HCT116 (cell line): ENCODE measurements around the gene CHODL.

Experiments
- FOSL1 ChIP-seq: IDR thresholded peaks from 2 replicates; pipeline ENCODE4 v1.6.1; 2012; ENCODE audit warnings: low read depth
- POLR2A ChIP-seq: IDR thresholded peaks from 2 replicates; pipeline ENCODE4 v1.7.0; 2011; ENCODE audit warnings: borderline replicate concordance; ENCODE audit not compliant: insufficient read depth, insufficient read length; ENCODE audit errors: extremely low read depth
- POLR2AphosphoS5 ChIP-seq: IDR thresholded peaks from 2 replicates; pipeline ENCODE4 v1.6.1; 2011; ENCODE audit warnings: mild to moderate bottlenecking, low read depth, low read length, moderate library complexity
- SIN3A ChIP-seq: IDR thresholded peaks from 2 replicates; pipeline ENCODE4 v1.6.1; 2012; ENCODE audit warnings: low read depth
- SP1 ChIP-seq: IDR thresholded peaks from 2 replicates; pipeline ENCODE4 v1.6.1; 2012; ENCODE audit warnings: low read depth
- SRF ChIP-seq: IDR thresholded peaks from 2 replicates; pipeline ENCODE4 v1.6.1; 2012; ENCODE audit warnings: low read depth
- YY1 ChIP-seq: IDR thresholded peaks from 2 replicates; pipeline ENCODE4 v1.6.1; 2011; ENCODE audit warnings: low read length, low read depth, moderate library complexity, mild to moderate bottlenecking; ENCODE audit not compliant: insufficient replicate concordance; ENCODE audit errors: extremely low read depth
- ZFX ChIP-seq: fragments of 450-650 bp; IDR thresholded peaks from 2 replicates; pipeline ENCODE4 v1.6.1; 2017
- TF ChIP-seq, protein P1 (sequence below), 3 experiments: fragments of 200-600 bp in 1 of 3; sonication (generic) in 1 of 3; IDR thresholded peaks in 2 of 3; conservative IDR thresholded peaks in 1 of 3; 2 replicates each; pipeline ENCODE4 v1.5.1; 2012 to 2017; ENCODE audit warnings: low read depth in 2 of 3, low read length in 2 of 3, antibody characterized with exemption in 1 of 3, borderline replicate concordance in 1 of 3, control low read depth in 1 of 3, mild to moderate bottlenecking in 1 of 3, mixed read lengths in 1 of 3, mixed run types in 1 of 3, moderate library complexity in 1 of 3; ENCODE audit not compliant: insufficient read depth in 1 of 3
- TF ChIP-seq, protein P2 (sequence below): IDR thresholded peaks from 2 replicates; pipeline ENCODE4 v1.6.1; 2012

DNA sequence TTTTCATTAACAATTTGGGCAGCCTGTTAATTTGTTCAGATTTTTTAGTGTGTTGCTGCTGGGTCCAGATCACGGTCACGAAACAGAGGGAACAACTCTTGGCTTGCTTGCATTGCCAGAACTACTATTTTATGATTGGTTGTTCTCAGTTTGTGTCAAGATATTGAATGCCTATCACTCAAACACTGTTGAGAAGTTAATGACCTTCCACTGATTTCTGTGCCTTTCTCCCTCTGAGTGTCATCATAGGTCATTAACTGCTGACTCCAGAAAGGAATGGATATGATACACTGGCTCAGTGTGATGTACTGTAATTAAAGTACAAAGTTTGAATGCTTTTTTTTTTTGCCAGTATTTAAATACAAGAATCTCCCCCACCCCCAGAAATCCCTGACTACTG, 9.2 kb downstream of the CHODL start:
- TF ChIP-seq, protein P1, sequence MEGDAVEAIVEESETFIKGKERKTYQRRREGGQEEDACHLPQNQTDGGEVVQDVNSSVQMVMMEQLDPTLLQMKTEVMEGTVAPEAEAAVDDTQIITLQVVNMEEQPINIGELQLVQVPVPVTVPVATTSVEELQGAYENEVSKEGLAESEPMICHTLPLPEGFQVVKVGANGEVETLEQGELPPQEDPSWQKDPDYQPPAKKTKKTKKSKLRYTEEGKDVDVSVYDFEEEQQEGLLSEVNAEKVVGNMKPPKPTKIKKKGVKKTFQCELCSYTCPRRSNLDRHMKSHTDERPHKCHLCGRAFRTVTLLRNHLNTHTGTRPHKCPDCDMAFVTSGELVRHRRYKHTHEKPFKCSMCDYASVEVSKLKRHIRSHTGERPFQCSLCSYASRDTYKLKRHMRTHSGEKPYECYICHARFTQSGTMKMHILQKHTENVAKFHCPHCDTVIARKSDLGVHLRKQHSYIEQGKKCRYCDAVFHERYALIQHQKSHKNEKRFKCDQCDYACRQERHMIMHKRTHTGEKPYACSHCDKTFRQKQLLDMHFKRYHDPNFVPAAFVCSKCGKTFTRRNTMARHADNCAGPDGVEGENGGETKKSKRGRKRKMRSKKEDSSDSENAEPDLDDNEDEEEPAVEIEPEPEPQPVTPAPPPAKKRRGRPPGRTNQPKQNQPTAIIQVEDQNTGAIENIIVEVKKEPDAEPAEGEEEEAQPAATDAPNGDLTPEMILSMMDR (IDR thresholded peaks at IDR 0.05 in 2 of 3, conservative IDR thresholded peaks at IDR 0.05 in 1 of 3; ENCODE audit: borderline replicate concordance in 1 of 3, insufficient read depth in 1 of 3, low read depth in 2 of 3, low read length in 2 of 3): no peak
- TF ChIP-seq POLR2A (no peak), SP1 (no peak), SRF (no peak), POLR2AphosphoS5 (no peak), ZFX (no peak), SIN3A (no peak), FOSL1 (no peak), YY1 (no peak)
- TF ChIP-seq, protein P2, sequence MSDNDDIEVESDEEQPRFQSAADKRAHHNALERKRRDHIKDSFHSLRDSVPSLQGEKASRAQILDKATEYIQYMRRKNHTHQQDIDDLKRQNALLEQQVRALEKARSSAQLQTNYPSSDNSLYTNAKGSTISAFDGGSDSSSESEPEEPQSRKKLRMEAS: no peak
